Activated B cell treated with CpG ODN at 0.5 μM for 24 hours (primary cell): ENCODE data around the gene KCNMA1. TPM values are rescaled to one million over a fixed set of nuclear protein-coding genes. Genes with fewer than 3 reads are reported as not detected.

Source experiments
- ATAC-seq: fragments of 200-7000 bp; cut with Tn5 transposase; one replicate; pipeline ENCODE4 v1.10.0; 2021; ENCODE audit warnings: low read depth, mild to moderate bottlenecking, moderate library complexity
- CTCF ChIA-PET: fragments of 350-600 bp; sonication (Branson Sonifier 250); formaldehyde crosslinking; loops from one replicate; lab custom pipeline; 2021; ENCODE audit warnings: antibody characterized with exemption; lab: Charles Lee
- POLR2A ChIA-PET: fragments of 350-600 bp; sonication (Branson Sonifier 250); formaldehyde crosslinking; loops from one replicate; lab custom pipeline; 2021; ENCODE audit warnings: antibody characterized with exemption; lab: Charles Lee
- DNase-seq: peaks from one replicate; pipeline ENCODE4 v3.0.0; 2022
- H3K27ac Mint-ChIP-seq: one replicate; pipeline ENCODE4 v1.8.0; 2020; ENCODE audit warnings: mixed read lengths
- H3K27me3 Mint-ChIP-seq: one replicate; pipeline ENCODE4 v1.8.0; 2021; ENCODE audit warnings: mixed read lengths
- H3K36me3 Mint-ChIP-seq: one replicate; pipeline ENCODE4 v1.8.0; 2021; ENCODE audit warnings: low read depth, mixed read lengths
- H3K4me1 Mint-ChIP-seq: one replicate; pipeline ENCODE4 v1.8.0; 2021; ENCODE audit warnings: mixed read lengths
- H3K4me3 Mint-ChIP-seq: one replicate; pipeline ENCODE4 v1.8.0; 2020; ENCODE audit warnings: mild to moderate bottlenecking, mixed read lengths
- H3K9me3 Mint-ChIP-seq: one replicate; pipeline ENCODE4 v1.8.0; 2020; ENCODE audit warnings: mixed read lengths
- CTCF ChIP-seq: fragments of 200-600 bp; IDR thresholded peaks from one replicate; pipeline ENCODE4 v1.8.0; 2022; ENCODE audit warnings: antibody characterized with exemption, mild to moderate bottlenecking
- intact Hi-C: fragments of 100-400 bp; cut with micrococcal nuclease; formaldehyde crosslinking; loops from one replicate; pipeline ENCODE4 v1.15.1; 2024
- total RNA-seq: library from RNA; stranded (reverse); gene quantifications from 2 replicates; pipeline ENCODE4 v1.2.3, GENCODE V29; 2022

KCNMA1 gene
- total RNA-seq, 1 donor from 2014 or later, result 3.7 TPM

GRCh38 chr10:77290528-77291155, 347.0 kb downstream of the KCNMA1 start:
- ChIA-PET CTCF (no interaction called here), POLR2A (no interaction called here)
- no peak for ATAC-seq
- intact Hi-C loops, result no loop called here
- Mint-ChIP-seq H3K27ac (no peak overlapping the region), H3K4me1 (peaks cover 3% of the 10 kb centered on the region), H3K27me3 (peaks cover 11% of the 10 kb centered on the region), H3K9me3 (no peaks in the 10 kb centered on the region), H3K36me3 (no peaks in the 10 kb centered on the region), H3K4me3 (no peak overlapping the region)
- no peak for DNase-seq
- TF ChIP-seq CTCF, result no peak

- H3K27me3 Mint-ChIP-seq, result peaks cover 11% of the 10 kb centered on the region
- intact Hi-C loops, result no loop called here
- DNase-seq, result no peak
- no peak for TF ChIP-seq CTCF
- no peak for ATAC-seq
- H3K4me1 Mint-ChIP-seq, result peaks cover 3% of the 10 kb centered on the region
- CTCF ChIA-PET, result no interaction called here
- H3K4me3 Mint-ChIP-seq, result no peak overlapping the region
- H3K36me3 Mint-ChIP-seq, result no peaks in the 10 kb centered on the region
- H3K27ac Mint-ChIP-seq, result no peak overlapping the region
- POLR2A ChIA-PET, result no interaction called here
- H3K9me3 Mint-ChIP-seq, result no peaks in the 10 kb centered on the region
These were observed 347.8 kb downstream of the KCNMA1 start for GRCh38 chr10:77289790-77290189.

GRCh38 chr10:77289027-77289501, 348.5 kb downstream of the KCNMA1 start:
- no peak overlapping the region for H3K27ac Mint-ChIP-seq

GRCh38 chr10:77287647-77288120, 349.9 kb downstream of the KCNMA1 start:
- ATAC-seq, result no peak
- Mint-ChIP-seq H3K9me3 (no peaks in the 10 kb centered on the region), H3K36me3 (no peaks in the 10 kb centered on the region), H3K4me3 (no peak overlapping the region), H3K4me1 (no peaks in the 10 kb centered on the region), H3K27ac (no peak overlapping the region), H3K27me3 (peaks cover 17% of the 10 kb centered on the region)
- TF ChIP-seq CTCF, result no peak
- intact Hi-C loops, result no loop called here
- POLR2A ChIA-PET, result no interaction called here
- no peak for DNase-seq
- CTCF ChIA-PET, result no interaction called here

More at GRCh38 chr10:77289027-77289501, 348.5 kb downstream of the KCNMA1 start:
- Mint-ChIP-seq H3K27me3 (peaks cover 11% of the 10 kb centered on the region), H3K36me3 (no peaks in the 10 kb centered on the region), H3K4me1 (peaks cover 3% of the 10 kb centered on the region), H3K4me3 (no peak overlapping the region), H3K9me3 (no peaks in the 10 kb centered on the region)
- POLR2A ChIA-PET, result no interaction called here
- CTCF ChIA-PET, result no interaction called here
- no peak for DNase-seq
- no peak for TF ChIP-seq CTCF
- intact Hi-C loops, result no loop called here
- ATAC-seq, result no peak

GRCh38 chr10:77286531-77287508, 350.8 kb downstream of the KCNMA1 start:
- ChIA-PET POLR2A (no interaction called here), CTCF (no interaction called here)
- H3K4me1 Mint-ChIP-seq, result peaks cover 5% of the 10 kb centered on the region
- ATAC-seq (no peak), DNase-seq (no peak)
- TF ChIP-seq CTCF, result no peak
- H3K27ac Mint-ChIP-seq, result no peak overlapping the region
- H3K9me3 Mint-ChIP-seq, result no peaks in the 10 kb centered on the region
- H3K36me3 Mint-ChIP-seq, result no peaks in the 10 kb centered on the region
- intact Hi-C loops, result no loop called here
- H3K27me3 Mint-ChIP-seq, result peaks cover 17% of the 10 kb centered on the region
- no peak overlapping the region for H3K4me3 Mint-ChIP-seq
